Transverse colon (tissue), 3 donors: ENCODE measurements around the gene KRTAP5-8.
"Not testable (repeated sequence)": the region's sequence is repeated elsewhere in the genome, so short reads cannot be mapped to it uniquely, and the experiment has no call there.

Experiments used
- CTCF ChIP-seq, 5 experiments: fragments of 200-600 bp in 3 of 5; fragments of 450-650 bp in 2 of 5; sonication (generic) in 3 of 5; IDR thresholded peaks; 1 replicate in 2 of 5; 2 replicates in 3 of 5; pipeline ENCODE4 v1.5.1; 2016 to 2017; ENCODE audit warnings: antibody characterized with exemption in 5 of 5, inconsistent platforms in 3 of 5, mild to moderate bottlenecking in 2 of 5, moderate library complexity in 1 of 5
- EP300 ChIP-seq: sonication (generic); formaldehyde crosslinking; IDR thresholded peaks from one replicate; pipeline ENCODE4 v1.6.1; 2017; ENCODE audit warnings: antibody characterized with exemption, low read depth

GRCh38 chr11:71579513-71579912 is 41.7 kb downstream of the KRTAP5-8 start:
- not testable (repeated sequence) for TF ChIP-seq EP300; CTCF (IDR thresholded peaks at IDR 0.05)
